Pancreas (tissue), 10 donors: ENCODE data around the gene NLGN1. TPM values are rescaled to one million over a fixed set of nuclear protein-coding genes. Genes with fewer than 3 reads are reported as not detected.
"Not testable (repeated sequence)": the region's sequence is repeated elsewhere in the genome, so short reads cannot be mapped to it uniquely, and the experiment has no call there.

Source experiments
- ATAC-seq, 4 donors: fragments of 200-7000 bp; cut with Tn5 transposase; one replicate each; pipeline versions ENCODE4 v1.8.0 to v1.9.1; 2020; ENCODE audit warnings: mild to moderate bottlenecking in 4 of 4, moderate library complexity in 4 of 4
- DNase-seq, 6 donors: peaks; one replicate each; pipeline ENCODE4 v3.0.0-alpha.2; 2020
- FAIRE-seq: peaks from 2 replicates; lab custom pipeline; 2012; peaks lifted over from hg19 to GRCh38; lab: Jason Lieb, UNC
- H3K27ac ChIP-seq, 4 donors: fragments of 200-600 bp; sonication (generic); 1 replicate in 3 of 4; 2 replicates in 1 of 4; pipeline versions ENCODE4 v1.5.0 to v1.8.0; 2020
- H3K27me3 ChIP-seq, 4 donors: fragments of 200-600 bp; one replicate each; pipeline ENCODE4 v1.8.0; 2021
- H3K36me3 ChIP-seq, 3 donors: fragments of 200-600 bp; sonication (generic) in 1 of 3; one replicate each; pipeline versions ENCODE4 v1.5.0 to v1.8.0; 2020 to 2021
- H3K4me1 ChIP-seq, 3 donors: fragments of 200-600 bp; one replicate each; pipeline ENCODE4 v1.8.0; 2021
- H3K4me3 ChIP-seq, 4 donors: fragments of 200-600 bp; sonication (generic) in 2 of 4; one replicate each; pipeline versions ENCODE4 v1.5.0 to v1.8.0; 2020 to 2021
- H3K9me3 ChIP-seq, 4 donors: fragments of 200-600 bp; one replicate each; pipeline ENCODE4 v1.8.0; 2021
- CTCF ChIP-seq, 4 donors: fragments of 200-600 bp; sonication (generic) in 3 of 4; IDR thresholded peaks; one replicate each; pipeline versions ENCODE4 v1.5.0 to v1.8.0; 2021; ENCODE audit warnings: antibody characterized with exemption in 4 of 4
- WGBS, 2 donors: extraction: QIAGEN DNeasy Blood & Tissue Kit; methylation state at CpG; one replicate each; pipeline ENCODE4 v1.1.7; 2013; 5-methylcytosine and 5-hydroxymethylcytosine counted together
- intact Hi-C, 3 donors: fragments of 100-400 bp; cut with DNase I; formaldehyde crosslinking; loops; one replicate each; pipeline versions ENCODE4 v1.11.1 to v1.14.2; 2022
- polyA plus RNA-seq, 2 donors: library from polyadenylated mRNA; stranded (reverse); fragments of 200-250 nt; gene quantifications; one replicate each; pipeline ENCODE4 v1.2.3, GENCODE V29; 2013
- total RNA-seq, 6 donors: library from RNA; stranded (reverse); fragmentation: NEBNext Ultra II Directional in 4 of 6; extraction: Animal tissue kit (Norgen Biotek cat#: 25700) in 4 of 6; gene quantifications; one replicate each; pipeline versions ENCODE4 v1.2.1 to v1.2.4, GENCODE V29; 2021 to 2023
- donor health status: healthy with polysubstance abuse.
- donor health status: DM: no; HTN: no; CAD: no; lungs with moderate emphysema.
- donor health status: DM: no; HTN: no; CAD: no.
- donor health status: control.
- donor health status: control.
- donor health status: Bipolar disorder and iron deficiency.
- donor health status: DM: yes; HTN: yes; CAD: no.
- donor health status: DM: no; HTN: no; CAD: no.
- donor health status: DM: no; HTN: no; CAD: no.
- donor health status: DM: yes; HTN: yes; CAD: no.

Gene NLGN1
- total and polyA plus RNA-seq, 8 donors: 0.49 to 2.3 (median 0.84) TPM

GRCh38 chr3:173380681-173381080 lies 16.9 kb upstream of the NLGN1 start:
- no peak overlapping the region for H3K27ac ChIP-seq
- no peaks in the 10 kb centered on the region for H3K9me3 ChIP-seq
- H3K4me1 ChIP-seq: no peaks in the 10 kb centered on the region
- no peak for ATAC-seq
- TF ChIP-seq CTCF (IDR thresholded peaks at IDR 0.05): no peak
- H3K4me3 ChIP-seq: no peak overlapping the region
- DNase-seq: no peak
- no peaks in the 10 kb centered on the region for H3K27me3 ChIP-seq
- FAIRE-seq: no peak
- intact Hi-C loops: no loop called here
- H3K36me3 ChIP-seq: no peaks in the 10 kb centered on the region
- 76 to 87% methylated on average over 3 of the region's 3 CpGs for WGBS, 2 donors

GRCh38 chr3:173381936-173382335 lies 15.6 kb upstream of the NLGN1 start:
- H3K36me3 ChIP-seq, H3K27ac ChIP-seq, FAIRE-seq, DNase-seq, intact Hi-C loops, H3K4me3 ChIP-seq, H3K4me1 ChIP-seq, H3K27me3 ChIP-seq, H3K9me3 ChIP-seq, ATAC-seq: not testable (repeated sequence)
- WGBS, 2 donors: 59 to 78% methylated on average over 5 of the region's 5 CpGs

- DNase-seq: peak in 2 of 6 donors; percentile 13 to 42
- TF ChIP-seq CTCF (IDR thresholded peaks at IDR 0.05): no peak
- H3K4me1 ChIP-seq: peaks cover 0 to 11% (median 4%) of the 10 kb centered on the region in 3 donors
- peak overlapping the region; percentile 11 to 74 (median 51) for H3K27ac ChIP-seq
- intact Hi-C loops: no loop called here
- no peak for FAIRE-seq
- peak overlapping the region; percentile 45 to 71 (median 56) for H3K4me3 ChIP-seq
- peak; percentile 46 to 57 (median 52) for ATAC-seq
- WGBS, 2 donors: 0 to 1% methylated on average over 10 of the region's 10 CpGs
- H3K36me3 ChIP-seq: no peaks in the 10 kb centered on the region
- peaks cover 0 to 40% (median 4%) of the 10 kb centered on the region in 4 donors for H3K27me3 ChIP-seq
- no peaks in the 10 kb centered on the region for H3K9me3 ChIP-seq
Measured at GRCh38 chr3:173395073-173395411, 2.5 kb upstream of the NLGN1 start.

GRCh38 chr3:173395412-173396181 lies 1.9 kb upstream of the NLGN1 start:
- no peak for TF ChIP-seq CTCF (IDR thresholded peaks at IDR 0.05)
- Histone ChIP-seq H3K4me3 (peak overlapping the region; percentile 45 to 71 (median 56)), H3K36me3 (no peaks in the 10 kb centered on the region), H3K27ac (peak overlapping the region; percentile 11 to 74 (median 51)), H3K9me3 (no peaks in the 10 kb centered on the region), H3K4me1 (peaks cover 0 to 11% (median 4%) of the 10 kb centered on the region in 3 donors), H3K27me3 (peaks cover 0 to 40% (median 3%) of the 10 kb centered on the region in 4 donors)
- WGBS, 2 donors: 0% methylated on average over 60 to 70 of the region's 71 CpGs
- intact Hi-C loops: no loop called here
- FAIRE-seq (no peak), DNase-seq (peak; percentile 67 to 83 (median 75)), ATAC-seq (peak; percentile 86 to 93 (median 92))

GRCh38 chr3:173396191-173397041 lies 1.1 kb upstream of the NLGN1 start:
- intact Hi-C loops: no loop called here
- WGBS, 2 donors: 2% methylated on average over 29 of the region's 29 CpGs
- H3K36me3 ChIP-seq: no peaks in the 10 kb centered on the region
- DNase-seq (peak in 1 of 6 donors; percentile 45), FAIRE-seq (no peak), ATAC-seq (peak in 2 of 4 donors; percentile 5 to 18)
- peak overlapping the region in 1 of 4 donors; percentile 69 for H3K27ac ChIP-seq
- peaks cover 0 to 11% (median 4%) of the 10 kb centered on the region in 3 donors for H3K4me1 ChIP-seq
- no peak for TF ChIP-seq CTCF (IDR thresholded peaks at IDR 0.05)
- no peaks in the 10 kb centered on the region for H3K9me3 ChIP-seq
- peaks cover 0 to 38% (median 2%) of the 10 kb centered on the region in 4 donors for H3K27me3 ChIP-seq
- peak overlapping the region; percentile 45 to 71 (median 56) for H3K4me3 ChIP-seq
